H1 (cell line): ENCODE data around the gene TMEM252. TPM values are rescaled to one million over a fixed set of nuclear protein-coding genes. Genes with fewer than 3 reads are reported as not detected.

Experiments
- CTCF ChIA-PET: fragments of 300-600 bp; sonication (Branson Sonifier 250); formaldehyde crosslinking; loops from one replicate; lab custom pipeline; 2021; ENCODE audit not compliant: partially characterized antibody; lab: Charles Lee
- POLR2A ChIA-PET: fragments of 300-600 bp; sonication (Branson Sonifier 250); formaldehyde crosslinking; loops from one replicate; lab custom pipeline; 2021; ENCODE audit warnings: inconsistent platforms; ENCODE audit not compliant: partially characterized antibody; lab: Charles Lee
- DNase-seq, 2 experiments: peaks; one replicate each; pipeline versions ENCODE4 v3.0.0 to v3.0.0-alpha.2; 2010 to 2022; ENCODE audit warnings: low spot score in 2 of 2, low read depth in 1 of 2, mixed read lengths in 1 of 2
- FAIRE-seq: peaks from 2 replicates; lab custom pipeline; 2011; peaks lifted over from hg19 to GRCh38; lab: Jason Lieb, UNC
- H2AFZ ChIP-seq: 2 replicates; pipeline ENCODE4 v1.8.1; 2012; ENCODE audit warnings: low read length, inconsistent platforms
- H2AK5ac ChIP-seq: 2 replicates; pipeline ENCODE4 v1.6.1; 2013; ENCODE audit warnings: low read depth, low read length
- H2BK120ac ChIP-seq: replicated peaks from 2 replicates; pipeline ENCODE3; 2013; ENCODE audit warnings: low read depth, low read length, inconsistent platforms
- H2BK12ac ChIP-seq: 2 replicates; pipeline ENCODE4 v1.6.1; 2013; ENCODE audit warnings: low read depth, low read length
- H2BK15ac ChIP-seq: 2 replicates; pipeline ENCODE4 v1.6.1; 2013; ENCODE audit warnings: low read length
- H2BK20ac ChIP-seq: 2 replicates; pipeline ENCODE4 v1.6.1; 2013; ENCODE audit warnings: low read length
- H2BK5ac ChIP-seq: 2 replicates; pipeline ENCODE4 v1.6.1; 2013; ENCODE audit warnings: low read depth, low read length
- H3K14ac ChIP-seq: 2 replicates; pipeline ENCODE4 v1.6.1; 2013; ENCODE audit warnings: inconsistent platforms; ENCODE audit not compliant: insufficient read length
- H3K18ac ChIP-seq: 2 replicates; pipeline ENCODE4 v1.6.1; 2013; ENCODE audit warnings: low read length; ENCODE audit errors: extremely low read depth
- H3K23ac ChIP-seq: 2 replicates; pipeline ENCODE4 v1.6.1; 2013; ENCODE audit warnings: inconsistent platforms; ENCODE audit not compliant: insufficient read length
- H3K23me2 ChIP-seq: 2 replicates; pipeline ENCODE4 v1.6.1; 2013; ENCODE audit warnings: low read depth, low read length
- H3K27ac ChIP-seq: 2 replicates; pipeline ENCODE4 v1.6.1; 2011; ENCODE audit warnings: low read depth, low read length, inconsistent platforms
- H3K27me3 ChIP-seq, 4 experiments: replicated peaks in 1 of 4; 1 replicate in 1 of 4; 2 replicates in 3 of 4; pipeline versions ENCODE4 v1.6.1 to v1.8.1; 2011 to 2013; ENCODE audit warnings: low read length in 3 of 4, mild to moderate bottlenecking in 3 of 4, inconsistent platforms in 2 of 4, mixed read lengths in 2 of 4, moderate library complexity in 1 of 4; ENCODE audit not compliant: control insufficient read depth in 3 of 4, insufficient read depth in 3 of 4; ENCODE audit errors: extremely low read depth in 1 of 4
- H3K36me3 ChIP-seq, 4 experiments: 2 replicates each; pipeline versions ENCODE4 v1.6.1 to v1.8.1; 2011 to 2013; ENCODE audit warnings: mild to moderate bottlenecking in 4 of 4, low read length in 3 of 4, moderate library complexity in 2 of 4, control low read depth in 1 of 4, inconsistent platforms in 1 of 4; ENCODE audit not compliant: insufficient read depth in 4 of 4, control insufficient read depth in 2 of 4
- H3K4ac ChIP-seq: replicated peaks from 2 replicates; pipeline ENCODE3; 2013; ENCODE audit warnings: low read length, low read depth, mixed read lengths, inconsistent platforms; ENCODE audit not compliant: insufficient read length
- H3K4me1 ChIP-seq, 4 experiments: replicated peaks in 1 of 4; 1 replicate in 1 of 4; 2 replicates in 3 of 4; pipeline versions ENCODE4 v1.6.1 to v1.8.1; 2011 to 2013; ENCODE audit warnings: low read length in 3 of 4, inconsistent platforms in 2 of 4, mixed read lengths in 1 of 4; ENCODE audit not compliant: insufficient read depth in 4 of 4, control insufficient read depth in 3 of 4
- H3K4me2 ChIP-seq, 2 experiments: 2 replicates each; pipeline versions ENCODE4 v1.6.1 to v1.8.1; 2011 to 2013; ENCODE audit warnings: low read depth in 2 of 2, low read length in 2 of 2, control low read depth in 1 of 2, inconsistent platforms in 1 of 2, mild to moderate bottlenecking in 1 of 2; ENCODE audit not compliant: insufficient read depth in 1 of 2
- H3K4me3 ChIP-seq, 4 experiments: fragments of 200-600, 300-600 bp in 1 of 4; sonication (generic), shearing (Covaris generic), sonication (Bioruptor Twin) in 1 of 4; 2 replicates each; pipeline versions ENCODE4 v1.5.1 to v1.8.1; 2011 to 2016; ENCODE audit warnings: low read length in 4 of 4, low read depth in 3 of 4, control low read depth in 2 of 4, inconsistent platforms in 2 of 4, mild to moderate bottlenecking in 2 of 4, mixed read lengths in 1 of 4, moderate library complexity in 1 of 4; ENCODE audit not compliant: insufficient read depth in 2 of 4; ENCODE audit errors: extremely low read depth in 1 of 4
- H3K56ac ChIP-seq: replicated peaks from 2 replicates; pipeline ENCODE3; 2013; ENCODE audit warnings: low read depth, mild to moderate bottlenecking, mixed read lengths, low read length, inconsistent platforms; ENCODE audit not compliant: insufficient read length
- H3K79me1 ChIP-seq: 2 replicates; pipeline ENCODE4 v1.6.1; 2013; ENCODE audit warnings: low read depth, low read length, control low read depth
- H3K79me2 ChIP-seq, 2 experiments: 2 replicates each; pipeline versions ENCODE4 v1.6.1 to v1.8.1; 2012 to 2013; ENCODE audit warnings: low read length in 2 of 2, mild to moderate bottlenecking in 2 of 2, inconsistent platforms in 1 of 2; ENCODE audit not compliant: insufficient read depth in 2 of 2, control insufficient read depth in 1 of 2
- H3K9ac ChIP-seq, 4 experiments: replicated peaks in 1 of 4; 1 replicate in 1 of 4; 2 replicates in 3 of 4; pipeline versions ENCODE4 v1.6.1 to v1.8.1; 2011 to 2013; ENCODE audit warnings: low read depth in 3 of 4, low read length in 3 of 4, control low read depth in 2 of 4, mild to moderate bottlenecking in 2 of 4, moderate library complexity in 2 of 4, inconsistent platforms in 1 of 4; ENCODE audit errors: extremely low read depth in 1 of 4
- H3K9me3 ChIP-seq, 2 experiments: 2 replicates each; pipeline versions ENCODE4 v1.6.1 to v1.8.1; 2012 to 2013; ENCODE audit warnings: mild to moderate bottlenecking in 2 of 2, moderate library complexity in 2 of 2, control low read depth in 1 of 2, inconsistent platforms in 1 of 2, low read depth in 1 of 2, low read length in 1 of 2, mixed read lengths in 1 of 2; ENCODE audit not compliant: insufficient read depth in 2 of 2
- H4K20me1 ChIP-seq, 2 experiments: replicated peaks in 1 of 2; 2 replicates each; pipeline versions ENCODE3 to v1.8.1; 2011 to 2013; ENCODE audit warnings: inconsistent platforms in 2 of 2, low read length in 2 of 2, mild to moderate bottlenecking in 1 of 2; ENCODE audit not compliant: insufficient read depth in 2 of 2, control insufficient read depth in 1 of 2
- H4K5ac ChIP-seq: 2 replicates; pipeline ENCODE4 v1.6.1; 2013; ENCODE audit warnings: low read length, low read depth, mixed read lengths, inconsistent platforms; ENCODE audit not compliant: insufficient read length
- H4K8ac ChIP-seq: 2 replicates; pipeline ENCODE4 v1.8.0; 2013; ENCODE audit warnings: mild to moderate bottlenecking, moderate library complexity, low read length, inconsistent platforms; ENCODE audit not compliant: insufficient read depth; ENCODE audit errors: extremely low read depth
- H4K91ac ChIP-seq: replicated peaks from 2 replicates; pipeline ENCODE3; 2013; ENCODE audit warnings: low read length, mixed read lengths, inconsistent platforms; ENCODE audit not compliant: insufficient read length
- ASH2L ChIP-seq: fragments of 200-600, 300-600 bp; sonication (generic); IDR thresholded peaks from one replicate; pipeline ENCODE4 v1.7.1; 2017; ENCODE audit warnings: low read length
- CHD1 ChIP-seq: IDR thresholded peaks from 2 replicates; pipeline ENCODE4 v1.6.1; 2012; ENCODE audit warnings: low read depth, low read length, improper control_type of control experiment
- CREB1 ChIP-seq: IDR thresholded peaks from 2 replicates; pipeline ENCODE4 v1.6.1; 2012; ENCODE audit warnings: inconsistent platforms
- GABPA ChIP-seq: IDR thresholded peaks from 2 replicates; pipeline ENCODE4 v1.6.1; 2011; ENCODE audit warnings: mild to moderate bottlenecking, low read length, moderate library complexity, borderline replicate concordance; ENCODE audit not compliant: insufficient read depth
- GTF2F1 ChIP-seq: IDR thresholded peaks from 2 replicates; pipeline ENCODE4 v1.6.1; 2012; ENCODE audit warnings: low read depth, low read length, improper control_type of control experiment, borderline replicate concordance
- HDAC2 ChIP-seq, 2 experiments: fragments of 300-600 bp in 1 of 2; sonication (generic) in 1 of 2; IDR thresholded peaks; 2 replicates each; pipeline ENCODE4 v1.6.1; 2011 to 2012; ENCODE audit warnings: low read depth in 2 of 2, low read length in 2 of 2, mild to moderate bottlenecking in 2 of 2, moderate library complexity in 2 of 2, borderline replicate concordance in 1 of 2, inconsistent platforms in 1 of 2
- MAFK ChIP-seq: IDR thresholded peaks from 2 replicates; pipeline ENCODE4 v1.6.1; 2012; ENCODE audit warnings: low read depth, mild to moderate bottlenecking, improper control_type of control experiment, low read length
- PHF8 ChIP-seq: fragments of 200-600 bp; sonication (generic); conservative IDR thresholded peaks from 2 replicates; pipeline ENCODE4 v1.7.1; 2012; ENCODE audit warnings: low read depth, mild to moderate bottlenecking, inconsistent platforms, low read length, moderate library complexity
- POLR2AphosphoS5 ChIP-seq: IDR thresholded peaks from 2 replicates; pipeline ENCODE4 v1.6.1; 2011; ENCODE audit warnings: low read depth, low read length
- RNF2 ChIP-seq: fragments of 200-900, 300-1000 bp; sonication (generic); IDR thresholded peaks from 2 replicates; pipeline ENCODE4 v1.7.1; 2016; ENCODE audit warnings: borderline replicate concordance, low read depth, mild to moderate bottlenecking, antibody characterized with exemption, low read length; ENCODE audit not compliant: poor library complexity, severe bottlenecking; ENCODE audit errors: missing control alignments
- SIRT6 ChIP-seq: IDR thresholded peaks from one replicate; pipeline ENCODE4 v1.7.1; 2012; ENCODE audit warnings: low read length, inconsistent platforms
- SIX5 ChIP-seq: IDR thresholded peaks from 2 replicates; pipeline ENCODE4 v1.6.1; 2011; ENCODE audit warnings: mild to moderate bottlenecking, low read depth, low read length
- SP1 ChIP-seq: IDR thresholded peaks from 2 replicates; pipeline ENCODE4 v1.6.1; 2011; ENCODE audit warnings: low read depth, low read length
- WGBS, 2 experiments: shearing (Covaris generic) in 1 of 2; methylation state at CpG; one replicate each; pipeline versions ENCODE4 v1.1.6 to v1.1.7; 2013 to 2015; ENCODE audit warnings: low lambda C conversion rate in 2 of 2, mixed read lengths in 2 of 2, inconsistent platforms in 1 of 2, low coverage in 1 of 2, missing lambda C conversion rate in 1 of 2; ENCODE audit not compliant: insufficient replicate concordance in 2 of 2, insufficient coverage in 1 of 2, insufficient read length in 1 of 2; ENCODE audit errors: extremely low coverage in 1 of 2, missing lambda C conversion rate in 1 of 2; 5-methylcytosine and 5-hydroxymethylcytosine counted together
- polyA plus RNA-seq, 7 experiments: library from polyadenylated mRNA; depleted of rRNA in 3 of 7; stranded (reverse) in 5 of 7; unstranded in 2 of 7; fragments of >200 nt in 5 of 7; fragments of 200-250 nt in 2 of 7; gene quantifications; 1 replicate in 5 of 7; 2 replicates in 1 of 7; 4 replicates in 1 of 7; pipeline versions ENCODE4 v1.2.1 to v1.2.3, GENCODE V29; 2011 to 2013; ENCODE audit warnings: missing spikeins in 2 of 7, mixed read lengths in 2 of 7
- total RNA-seq: library from RNA; stranded (reverse); fragmentation: NEBNext Ultra II Directional; extraction: Animal tissue kit (Norgen Biotek cat#: 25700); gene quantifications from 2 replicates; pipeline ENCODE4 v1.2.1, GENCODE V29; 2021
- TF ChIP-seq, protein P1 (sequence below): IDR thresholded peaks from 2 replicates; pipeline ENCODE4 v1.6.1; 2011; ENCODE audit warnings: low read depth, mild to moderate bottlenecking, low read length; ENCODE audit not compliant: insufficient read depth

TMEM252 gene
- total and polyA plus RNA-seq, 2 of the 8 experiments (the other 6 are each of a cell fraction or from before 2014, with no cell fraction given), result not detected

DNA sequence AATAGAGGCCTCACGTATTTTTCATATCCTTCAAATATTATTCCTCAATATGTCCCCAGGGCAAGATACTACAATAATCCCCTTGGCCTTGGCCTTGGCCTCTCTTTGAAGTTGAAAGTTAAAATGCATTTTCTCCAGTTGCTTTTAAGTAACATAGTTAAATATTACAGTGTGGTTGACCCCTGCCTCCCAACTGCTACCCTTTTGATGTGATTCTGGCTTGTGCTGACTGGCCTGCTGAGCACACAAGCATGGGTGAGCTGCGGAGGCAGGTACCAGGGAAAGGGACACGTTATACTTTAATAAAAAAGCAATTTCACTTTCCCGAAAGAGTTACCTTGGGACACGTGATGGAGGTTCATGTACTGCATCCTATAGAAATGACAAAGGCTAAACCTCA is 17.9 kb upstream of the TMEM252 start:
- Histone ChIP-seq H2BK120ac (no peak overlapping the region), H3K18ac (no peak overlapping the region), H4K5ac (no peak overlapping the region), H3K23ac (no peak overlapping the region), H3K79me2 (no peaks in the 10 kb centered on the region), H2AFZ (no peak overlapping the region), H3K4ac (no peak overlapping the region), H2BK12ac (no peak overlapping the region), H2AK5ac (no peak overlapping the region), H4K91ac (no peak overlapping the region), H2BK20ac (no peak overlapping the region), H4K20me1 (no peaks in the 10 kb centered on the region), H3K9me3 (no peaks in the 10 kb centered on the region), H2BK15ac (no peak overlapping the region), H2BK5ac (no peak overlapping the region), H3K36me3 (no peaks in the 10 kb centered on the region), H3K27me3 (peaks cover 0 to 6% (median 0%) of the 10 kb centered on the region in 4 experiments; a peak in 2 of 7 replicates), H3K14ac (no peak overlapping the region), H3K4me3 (no peak overlapping the region), H3K79me1 (no peaks in the 10 kb centered on the region), H3K27ac (no peak overlapping the region), H3K23me2 (no peaks in the 10 kb centered on the region), H3K9ac (no peak overlapping the region), H3K4me2 (no peak overlapping the region), H3K4me1 (peaks cover 2 to 19% (median 8%) of the 10 kb centered on the region in 4 experiments; a peak in 6 of 7 replicates), H4K8ac (no peak overlapping the region), H3K56ac (no peak overlapping the region)
- no peak for FAIRE-seq
- 90% methylated on average over 5 of the region's 5 CpGs; no CpG with 5 or more reads in 1 of the 2 experiments for WGBS, 2 experiments
- POLR2A ChIA-PET, result no interaction called here
- CTCF ChIA-PET, result interaction anchor here (0.9 to 3.3 kb wide), 9 partner anchors 8 to 141 kb away, joined by 3 to 32 read pairs (median 6); no protein-coding TSS in a partner anchor
- no peak for DNase-seq
- TF ChIP-seq ASH2L (no peak), CREB1 (no peak), CHD1 (no peak), PHF8 (no peak), RNF2 (no peak), SIX5 (no peak), GABPA (no peak), SP1 (no peak), SIRT6 (no peak), MAFK (no peak), GTF2F1 (no peak), HDAC2 (IDR thresholded peaks at IDR 0.05; ENCODE audit: borderline replicate concordance in 1 of 2, low read depth in 2 of 2, low read length in 2 of 2) (no peak), POLR2AphosphoS5 (no peak)
- TF ChIP-seq, protein P1, sequence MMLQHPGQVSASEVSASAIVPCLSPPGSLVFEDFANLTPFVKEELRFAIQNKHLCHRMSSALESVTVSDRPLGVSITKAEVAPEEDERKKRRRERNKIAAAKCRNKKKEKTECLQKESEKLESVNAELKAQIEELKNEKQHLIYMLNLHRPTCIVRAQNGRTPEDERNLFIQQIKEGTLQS, result no peak
